Measurements from ENCODE around the gene HOXB3.
A peak's percentile ranks its signal among the peaks of the same experiment; 100 is the strongest.

The HOXB3 gene

DNA sequence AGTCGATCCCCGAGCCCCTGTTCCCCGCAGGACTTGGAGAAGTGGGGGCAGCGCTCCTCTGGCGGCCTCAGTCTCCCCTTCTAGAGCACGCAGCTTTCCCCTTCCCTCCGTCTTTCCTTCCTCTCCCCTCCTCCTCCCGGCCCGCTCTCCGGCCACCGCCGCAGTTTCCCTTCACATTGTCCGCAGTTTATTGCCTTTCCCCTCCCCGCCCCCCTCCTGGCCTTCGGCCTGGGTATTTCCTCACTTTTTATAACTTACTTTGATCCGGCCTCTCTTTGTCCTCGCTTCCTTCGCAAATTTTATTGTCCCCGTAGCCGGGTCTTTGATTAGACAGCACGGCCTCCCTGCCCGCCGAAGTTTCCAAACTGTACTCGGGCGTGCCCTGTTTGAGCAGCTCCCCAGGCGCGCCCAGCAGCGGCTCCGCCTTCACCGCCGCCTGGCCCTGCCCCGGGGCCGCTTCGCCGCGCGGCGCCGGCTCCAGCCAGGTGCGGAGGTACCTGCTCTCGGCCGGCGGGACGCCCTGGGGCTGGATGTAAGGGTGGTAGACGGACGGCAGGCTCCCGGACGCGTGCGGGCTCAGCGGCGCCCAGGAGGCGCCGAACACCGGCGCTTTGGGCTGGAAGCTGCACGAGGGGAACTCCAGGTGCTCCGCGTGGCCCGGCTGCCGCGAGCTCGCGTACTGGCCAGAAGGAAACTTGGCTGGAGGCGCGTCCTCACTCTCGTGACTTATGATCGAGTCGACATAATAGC lies 35.6 kb upstream of the HOXB3 start:
- DNase-seq = no peak

DNA sequence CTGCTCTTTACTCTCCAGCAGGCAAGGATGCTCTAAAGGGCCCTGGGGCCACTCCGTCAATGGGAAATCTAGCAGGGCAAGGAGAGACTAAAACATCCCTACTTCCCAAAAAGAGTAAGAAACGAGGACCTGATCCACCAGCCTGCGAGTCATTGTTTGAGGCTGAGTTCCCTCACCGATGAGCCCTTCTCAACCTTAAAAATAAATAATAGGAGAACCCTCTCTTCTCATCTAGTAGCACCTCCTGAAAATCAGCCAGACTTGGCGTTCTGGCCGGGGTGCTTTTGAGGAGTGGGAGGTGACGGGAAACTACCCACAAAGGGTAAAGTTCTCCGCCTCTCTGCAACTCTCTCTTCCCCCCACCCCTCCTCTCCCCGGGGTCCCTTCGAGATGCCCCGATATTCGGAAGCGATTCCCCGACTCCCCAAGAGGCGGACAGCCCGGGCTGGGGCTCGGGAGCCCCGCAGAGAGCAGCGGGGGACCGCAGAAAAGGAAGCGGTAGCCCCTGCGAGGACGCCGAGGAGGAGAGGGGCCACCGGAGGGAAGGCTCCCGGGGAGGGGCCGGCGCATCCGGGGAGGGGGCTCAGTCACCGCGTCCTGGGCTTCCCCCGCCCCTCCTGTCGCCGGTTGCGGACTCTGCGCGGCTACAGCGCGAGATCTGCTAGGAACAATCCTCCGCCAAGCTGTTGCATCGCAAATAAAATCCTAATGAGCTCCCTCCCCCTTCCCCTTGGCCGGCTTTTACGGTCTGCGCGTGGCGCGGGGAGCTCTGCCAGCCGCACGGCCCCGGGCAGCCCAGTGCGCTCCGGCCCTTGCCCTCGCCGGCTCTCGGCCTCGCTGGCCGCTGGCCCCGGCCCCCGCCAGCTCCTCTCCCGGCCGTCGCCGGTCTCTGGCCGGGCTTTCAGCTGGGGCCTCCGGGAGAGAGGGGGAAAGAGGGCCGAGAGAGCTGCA lies 34.8 kb upstream of the HOXB3 start:
- DNase-seq = no peak

DNA sequence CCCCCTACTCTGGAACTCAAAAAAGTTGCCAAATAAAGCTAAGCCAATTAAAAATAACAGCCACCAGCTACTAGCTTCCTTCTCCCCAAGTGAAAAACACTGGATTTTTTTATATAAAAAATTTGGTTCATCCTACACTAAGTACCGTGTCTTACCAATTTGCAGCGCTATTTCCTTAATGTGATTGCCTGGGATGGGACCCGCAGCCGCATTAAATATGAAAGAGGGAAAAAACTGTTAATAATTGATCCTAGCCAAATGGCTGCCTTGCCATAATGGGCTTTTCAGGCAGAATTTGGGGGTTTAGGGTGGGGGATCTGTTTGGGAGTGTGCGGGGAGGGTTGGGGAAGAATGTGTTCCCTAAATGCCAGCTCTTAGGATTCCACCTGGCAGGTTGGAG lies 34.1 kb upstream of the HOXB3 start:
- no peak for DNase-seq

DNA sequence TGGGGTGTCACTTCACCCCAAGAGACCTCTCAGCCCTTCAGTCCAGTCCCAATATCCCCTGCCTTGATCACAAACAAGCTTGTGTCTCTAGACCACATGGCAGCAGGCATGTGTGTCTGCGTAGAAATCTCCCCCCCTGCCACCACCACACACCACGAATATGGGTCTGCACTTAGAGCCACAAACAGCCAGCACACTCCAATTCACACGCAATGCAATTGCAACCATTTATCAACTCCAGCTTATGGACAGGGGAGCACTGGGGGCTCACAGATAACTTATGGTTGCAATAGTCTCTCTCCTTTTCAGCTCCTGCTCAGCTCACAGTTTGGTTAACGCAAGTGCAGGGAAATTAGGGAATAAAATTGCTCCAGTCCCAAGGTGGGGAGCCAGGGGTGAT lies 33.5 kb upstream of the HOXB3 start:
- DNase-seq = no peak

DNA sequence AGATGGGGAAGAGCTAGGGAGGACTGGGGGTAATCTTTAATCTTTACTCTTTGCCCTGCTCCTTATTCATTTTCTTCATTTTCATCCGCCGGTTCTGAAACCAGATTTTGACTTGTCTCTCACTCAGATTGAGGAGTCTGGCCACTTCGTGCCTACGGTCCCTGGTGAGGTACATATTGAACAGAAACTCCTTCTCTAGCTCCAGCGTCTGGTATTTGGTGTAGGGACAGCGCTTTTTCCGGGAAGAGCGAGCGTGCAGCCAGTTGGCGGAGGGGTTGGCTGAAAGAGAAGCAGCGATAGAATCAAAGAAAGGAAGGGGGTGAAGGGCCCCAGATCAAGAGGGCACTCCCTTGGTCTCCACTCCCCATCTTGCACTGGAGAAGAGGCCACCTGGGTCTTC lies 32.8 kb upstream of the HOXB3 start:
- DNase-seq = no peak

DNA sequence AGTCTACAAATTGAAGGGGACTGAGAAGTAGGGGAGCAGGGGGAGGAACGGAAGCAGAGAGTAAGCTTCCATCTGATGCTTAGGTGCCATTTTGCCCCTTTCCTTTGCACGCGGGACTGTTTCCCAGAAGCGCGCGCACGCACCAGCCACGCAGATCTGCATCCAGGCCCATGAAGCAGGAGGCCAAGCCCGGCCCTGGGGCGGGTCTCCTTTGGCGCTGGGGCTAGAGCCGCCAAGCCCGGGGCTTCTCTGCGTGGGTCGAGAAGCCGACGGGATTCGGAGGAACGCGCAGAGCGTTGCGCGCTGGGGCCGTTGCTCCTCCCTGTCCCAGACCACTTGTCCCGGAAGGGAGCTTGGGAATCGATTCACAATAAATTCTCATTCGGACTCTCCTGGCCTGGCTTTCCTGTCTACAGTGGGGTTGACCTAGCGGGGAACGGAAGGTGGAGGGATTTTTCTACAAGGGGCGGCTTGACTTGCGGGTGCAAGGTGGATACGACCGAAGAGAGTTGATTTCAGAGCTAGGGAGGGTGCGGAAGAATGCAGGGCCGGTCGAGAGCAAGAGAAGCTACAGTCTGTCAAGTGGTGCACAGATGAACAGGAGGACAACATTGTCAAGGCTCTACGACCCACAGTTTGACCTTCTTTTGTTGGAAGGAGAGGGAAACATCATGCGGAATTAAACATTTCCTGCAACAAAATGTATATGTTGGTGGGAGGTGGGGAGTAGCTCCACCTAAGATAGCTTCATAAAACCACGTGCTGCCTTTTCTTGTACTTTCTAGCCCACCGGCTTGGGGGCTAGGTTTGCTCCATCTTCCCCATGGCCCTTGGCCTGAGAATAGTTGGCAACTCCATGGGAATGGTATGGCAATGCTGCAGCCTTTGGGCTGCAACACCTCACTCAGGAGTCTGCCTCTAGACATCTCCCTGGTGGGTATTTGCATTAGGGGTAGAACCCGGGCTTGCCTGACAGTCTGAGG lies 31.7 kb upstream of the HOXB3 start:
- no peak for DNase-seq

DNA sequence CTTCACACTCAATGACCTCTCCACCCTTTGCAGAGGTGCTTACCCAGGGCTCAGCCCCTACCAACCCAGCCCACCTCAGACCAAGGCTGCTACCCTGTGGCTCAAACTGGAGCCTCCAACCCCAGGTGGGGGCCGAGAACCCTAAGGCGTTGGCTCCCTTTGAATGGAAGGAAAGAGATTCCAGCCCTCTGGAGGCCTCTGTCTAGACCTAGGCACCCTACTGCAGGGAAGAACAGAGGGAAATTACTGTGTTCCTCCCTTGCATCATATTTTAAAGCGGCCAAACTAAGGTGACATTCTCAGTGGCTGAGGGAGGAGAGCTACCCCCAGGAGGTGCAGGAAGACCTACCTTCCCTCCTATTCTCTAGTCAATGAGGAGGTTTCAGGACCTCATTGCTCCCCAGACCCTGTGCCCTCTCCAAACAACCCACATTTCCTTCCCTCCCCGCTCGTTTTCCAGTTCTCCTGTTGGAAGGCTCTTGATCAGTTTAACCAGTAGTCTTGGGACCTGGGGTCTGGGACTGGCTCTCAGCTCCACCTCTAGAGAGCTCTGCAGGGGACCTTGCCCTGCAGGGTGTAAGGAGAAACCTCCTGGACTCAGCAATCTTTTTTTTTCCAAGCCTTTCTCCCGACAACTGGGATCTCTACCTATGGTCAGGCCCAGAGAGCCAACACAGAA lies 30.6 kb upstream of the HOXB3 start:
- no peak for DNase-seq

DNA sequence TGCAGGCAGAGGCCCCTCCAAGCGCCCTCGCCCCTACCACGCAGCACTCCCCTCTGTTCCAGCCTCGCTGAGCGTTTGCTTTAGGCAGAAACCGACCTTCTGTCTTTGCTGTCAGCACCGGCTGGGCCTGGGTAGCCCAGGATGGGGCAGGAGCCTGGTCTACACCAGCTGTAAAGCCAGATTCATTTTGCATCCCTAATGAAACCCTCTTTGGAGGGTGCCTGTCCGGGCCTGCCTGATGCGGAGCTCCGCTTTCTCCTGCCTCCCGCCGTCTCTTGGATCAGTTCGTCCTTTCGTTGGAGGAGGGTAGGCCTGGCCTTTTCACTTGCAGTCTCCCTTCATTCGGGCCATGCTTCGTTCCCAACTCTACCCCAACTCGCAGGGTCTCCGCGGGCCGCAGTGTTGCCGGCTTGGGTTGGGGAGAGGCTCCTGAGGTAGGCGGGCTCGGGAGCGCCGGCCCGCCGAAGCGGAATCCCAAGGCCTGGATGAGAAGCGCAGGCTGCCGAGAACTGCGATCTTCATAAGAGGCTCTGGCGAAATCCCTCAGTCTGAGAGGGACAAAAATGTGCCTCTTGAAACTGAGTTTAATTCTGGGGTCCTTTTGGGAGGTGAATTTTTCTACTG lies 29.9 kb upstream of the HOXB3 start:
- DNase-seq = no peak

DNA sequence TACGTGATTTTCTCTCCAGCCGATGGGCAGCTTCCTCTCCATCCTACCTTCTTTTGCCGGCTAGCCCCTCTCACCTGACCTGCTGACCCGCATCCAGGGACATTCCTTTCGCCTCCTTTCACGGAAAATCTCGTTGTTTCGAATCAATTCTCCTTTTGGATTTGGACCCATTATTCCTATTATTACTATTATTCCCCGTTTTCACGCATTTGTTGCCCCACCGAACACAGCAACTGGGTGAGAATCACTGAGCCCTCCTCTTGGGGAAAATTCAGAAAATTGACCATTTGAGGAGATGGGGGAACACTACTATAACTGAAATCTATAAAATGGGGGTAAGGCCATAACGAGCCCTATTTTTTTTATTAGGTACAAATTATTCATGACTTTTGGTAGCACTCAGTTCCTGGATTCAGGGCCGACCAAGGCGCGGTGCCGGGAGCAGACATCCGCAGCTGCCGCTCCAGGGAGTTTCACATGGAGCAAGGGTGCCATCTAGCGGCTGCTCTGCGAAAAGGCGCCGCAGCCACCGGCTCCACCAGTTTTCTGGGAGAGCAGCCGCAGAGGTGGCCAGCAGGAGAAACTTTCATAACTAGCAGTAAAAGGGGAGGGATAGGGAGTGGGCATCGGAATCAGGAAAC lies 28.3 kb upstream of the HOXB3 start:
- peak; percentile 71 for DNase-seq

DNA sequence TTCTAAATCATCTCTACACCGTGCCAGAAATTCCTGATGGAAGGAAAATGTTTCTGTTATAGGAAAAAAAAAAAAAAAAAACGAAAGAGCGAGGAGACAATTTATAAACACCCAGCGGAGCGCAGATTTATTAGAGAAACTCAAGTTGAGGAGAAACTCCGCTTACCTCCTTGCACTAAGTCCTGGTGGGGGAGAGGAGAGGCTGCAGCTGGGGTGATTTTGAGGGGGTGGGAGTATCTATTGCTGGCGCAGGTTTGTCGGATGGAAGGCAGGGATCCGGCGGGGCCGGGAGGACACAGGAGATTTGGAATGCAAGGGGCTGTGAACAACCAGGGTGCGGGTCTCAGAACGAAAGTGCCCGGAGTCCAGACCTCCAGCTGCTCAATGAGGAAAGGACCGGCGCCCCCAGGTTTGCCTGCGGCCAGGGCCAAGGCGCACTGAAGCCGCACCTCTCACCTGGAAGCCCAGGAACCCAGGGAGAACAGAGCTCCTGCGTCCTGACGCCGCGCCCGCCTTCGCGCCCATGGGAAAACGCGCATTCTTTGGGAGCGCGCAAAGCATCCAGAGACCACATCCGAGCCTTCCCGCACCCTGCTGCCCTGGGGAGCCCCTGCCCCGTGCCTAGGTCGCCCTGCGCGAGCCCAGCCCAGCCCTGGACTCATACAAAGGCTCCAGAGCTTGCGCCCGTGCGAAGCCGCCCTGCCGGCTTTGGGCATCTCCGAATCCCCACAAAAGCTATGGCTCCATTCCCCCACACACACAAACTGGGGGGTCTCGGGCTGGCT lies 27.6 kb upstream of the HOXB3 start:
- DNase-seq = no peak

DNA sequence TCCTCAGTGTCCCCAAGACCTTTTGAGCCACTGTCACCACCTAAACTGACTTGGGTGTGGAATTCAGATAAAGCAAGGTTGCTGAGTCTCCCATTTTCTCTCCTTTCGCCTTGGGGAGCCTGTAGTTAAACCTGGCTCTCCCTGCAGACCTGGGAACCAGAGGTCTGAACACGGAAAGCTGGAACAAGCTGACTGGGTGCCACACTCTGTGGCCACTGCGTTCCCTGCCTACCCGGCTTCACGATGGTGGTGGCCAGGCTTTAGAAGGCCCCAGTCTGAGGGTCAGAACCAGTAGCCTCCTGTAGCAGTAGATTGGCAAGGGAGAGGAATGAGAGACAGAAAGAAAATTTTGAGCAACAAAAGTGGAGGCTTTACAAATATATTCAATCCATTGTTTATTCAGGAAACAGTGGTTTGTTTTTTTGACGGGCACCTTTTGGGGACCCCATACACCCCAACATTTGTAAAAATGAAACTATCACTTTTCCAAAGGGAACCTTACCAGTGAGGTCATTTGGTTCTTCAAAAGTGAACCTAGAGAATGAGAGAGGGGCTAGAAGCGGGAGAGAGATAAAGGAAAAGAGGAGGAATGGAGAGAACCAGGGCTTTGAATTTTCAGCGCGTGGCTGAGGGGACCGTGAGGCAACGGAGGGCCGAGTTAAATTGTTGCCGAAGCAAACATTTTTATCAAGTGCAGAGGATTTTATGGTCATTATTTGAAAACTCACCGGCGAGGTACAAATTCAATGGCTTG lies 26.9 kb upstream of the HOXB3 start:
- no peak for DNase-seq

DNA sequence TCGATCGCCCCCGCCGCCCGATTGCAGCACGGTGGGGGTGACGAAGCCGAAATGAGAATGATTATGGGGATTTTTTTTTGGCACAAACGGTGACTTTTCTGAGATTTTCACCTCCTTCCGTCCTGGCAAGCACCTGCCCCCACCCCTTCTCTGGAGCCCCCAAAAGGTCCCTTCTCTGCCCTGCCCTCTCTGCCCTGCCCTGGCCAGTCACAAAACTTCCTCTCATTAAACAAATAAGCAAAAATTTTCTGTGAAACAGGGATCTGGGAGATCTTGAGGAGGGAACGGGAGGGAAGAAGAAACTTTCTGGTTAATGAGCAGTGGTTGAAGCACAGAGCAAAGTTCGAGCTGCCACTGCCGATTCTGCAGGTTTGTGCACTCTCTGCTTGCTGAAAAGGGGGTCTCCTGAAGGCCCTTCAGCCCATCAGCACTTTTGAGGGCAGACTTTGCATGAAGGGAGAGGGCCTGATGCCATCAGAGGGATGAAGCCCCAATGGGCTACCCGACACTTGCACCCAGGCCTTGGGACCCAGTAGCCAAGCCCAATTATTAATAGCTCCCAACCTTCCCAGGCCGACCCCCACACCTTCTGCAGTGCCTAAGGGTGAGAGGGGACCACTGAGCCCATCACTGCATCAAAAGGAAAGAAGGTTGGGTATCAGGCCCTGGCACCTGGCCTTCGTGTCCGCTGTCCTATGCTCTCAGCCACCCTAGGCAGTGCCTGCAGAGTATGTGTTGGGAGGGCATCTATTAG lies 26.1 kb upstream of the HOXB3 start:
- DNase-seq = no peak

DNA sequence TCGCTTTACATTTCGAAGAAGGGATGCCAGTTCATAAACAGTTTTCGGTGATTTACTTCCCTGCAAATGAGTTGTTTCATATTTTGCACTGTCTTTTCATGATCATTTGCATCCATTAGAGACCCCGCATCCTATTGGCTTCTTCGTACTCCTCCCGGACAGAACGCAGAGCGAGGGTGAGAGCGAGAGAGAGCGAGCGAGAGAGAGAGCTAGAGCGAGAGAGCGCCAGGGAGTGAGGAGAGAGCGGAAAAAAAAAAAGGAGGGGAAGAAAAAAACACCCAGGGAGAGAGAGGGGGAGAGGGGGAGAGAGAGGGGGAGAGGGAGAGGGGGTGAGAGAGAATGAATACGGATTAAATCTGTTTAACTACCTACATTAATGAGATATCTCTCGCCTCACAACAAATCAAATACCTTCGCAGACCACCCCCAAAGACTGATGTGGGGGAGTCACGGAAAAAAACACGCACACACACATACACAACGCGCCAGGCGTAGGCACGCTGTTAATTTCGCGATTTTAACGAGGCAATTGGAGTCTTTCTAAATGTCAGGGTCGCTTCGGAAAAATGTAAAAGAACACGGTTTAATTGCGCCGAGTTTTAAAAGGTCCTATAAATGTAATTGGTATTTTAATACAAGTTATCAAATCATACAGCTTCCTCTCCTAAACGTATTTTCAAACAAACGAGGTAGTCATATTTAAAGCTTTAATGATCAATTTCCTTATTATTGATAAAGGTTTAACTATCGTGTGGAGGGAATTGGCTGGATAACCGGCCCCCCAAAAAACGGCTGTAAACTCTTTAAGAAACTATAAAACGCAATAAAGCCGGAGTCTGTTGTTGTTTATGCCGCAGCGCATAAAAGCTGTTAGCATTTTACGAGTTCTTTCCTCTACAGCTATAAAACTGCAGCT lies 25.3 kb upstream of the HOXB3 start, which contains the start of gene HOXB8:
HOXB8 (minus strand) TSS at position 246 of the 916 bp plus-strand sequence. CDS start 588 bp downstream, outside the sequence.
- no peak for DNase-seq

DNA sequence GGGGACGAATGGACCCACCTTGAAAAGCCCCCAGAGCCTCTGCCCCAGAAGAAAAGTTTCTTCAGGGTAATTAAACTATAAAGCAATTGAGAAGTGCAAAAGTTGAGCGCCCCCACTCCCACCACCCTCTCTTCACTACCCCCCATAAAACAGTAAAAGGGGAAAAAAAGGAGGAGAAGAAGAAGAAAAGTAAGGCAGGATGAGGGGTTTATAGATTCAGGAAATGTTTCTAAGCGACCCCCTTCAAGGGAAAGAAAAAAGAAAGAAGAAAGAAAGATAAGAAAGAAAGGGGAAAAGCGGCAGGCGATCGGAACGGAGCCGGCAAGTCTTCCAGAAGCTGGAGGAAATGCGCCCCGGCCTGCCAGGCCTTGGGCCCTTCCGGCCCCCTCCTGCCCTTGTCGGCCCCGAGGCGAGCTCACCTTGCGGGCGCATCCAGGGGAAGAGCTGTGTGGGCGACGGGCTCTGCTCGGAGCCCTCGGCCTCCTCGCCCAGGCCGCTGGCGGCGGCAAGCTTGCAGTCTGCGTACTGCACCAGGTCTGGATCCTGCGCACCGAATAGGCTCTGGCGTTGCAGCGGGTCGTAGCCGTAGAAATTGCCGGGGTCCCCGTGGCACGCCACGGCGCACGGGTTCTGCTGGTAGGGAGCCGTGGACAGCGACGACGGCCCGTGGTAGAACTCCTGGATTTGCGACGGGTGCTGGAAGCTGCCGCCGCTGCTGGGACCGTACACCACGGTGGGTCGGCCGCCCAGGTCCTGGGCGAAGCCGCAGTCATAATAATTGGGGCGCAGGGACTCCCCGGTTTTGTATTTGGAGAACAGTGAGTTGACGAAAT lies 24.0 kb upstream of the HOXB3 start:
- DNase-seq = no peak

DNA sequence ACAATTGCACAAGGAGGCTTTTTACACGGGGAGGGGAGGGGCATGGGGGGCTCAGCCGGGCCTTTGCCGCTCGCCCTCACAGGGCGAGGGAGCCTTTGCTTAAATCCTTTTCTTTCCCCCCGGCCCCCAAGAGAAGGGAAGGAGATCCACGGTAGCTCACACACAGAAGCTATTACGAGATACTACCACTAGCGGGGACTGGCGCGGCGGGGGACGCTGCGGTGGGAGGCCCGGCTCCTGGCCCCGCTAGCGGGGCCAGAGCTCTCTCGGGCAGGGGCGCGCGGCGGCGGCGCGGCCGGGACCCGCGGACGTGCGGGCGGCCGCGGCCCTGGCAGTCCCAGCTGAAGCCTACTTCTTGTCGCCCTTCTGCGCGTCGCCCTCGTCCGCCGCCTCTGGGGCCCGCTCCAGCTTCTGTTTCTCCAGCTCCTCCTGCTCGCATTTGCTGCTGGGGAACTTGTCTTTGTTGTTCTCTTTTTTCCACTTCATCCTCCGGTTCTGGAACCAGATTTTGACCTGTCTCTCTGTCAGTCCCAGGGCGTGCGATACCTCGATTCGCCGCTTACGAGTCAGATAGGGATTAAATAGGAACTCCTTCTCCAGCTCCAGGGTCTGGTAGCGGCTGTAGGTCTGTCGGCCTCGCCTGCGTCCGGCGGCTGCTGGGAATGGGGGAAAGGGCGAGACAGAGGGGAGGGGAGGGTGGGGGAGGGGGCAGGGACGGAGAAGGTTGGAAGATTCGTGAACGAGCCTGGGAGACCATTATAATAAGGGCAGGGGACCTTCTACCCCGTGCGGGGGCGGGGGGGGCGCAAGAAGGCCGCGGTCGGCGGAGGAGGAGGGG lies 23.0 kb upstream of the HOXB3 start:
- no peak for DNase-seq

DNA sequence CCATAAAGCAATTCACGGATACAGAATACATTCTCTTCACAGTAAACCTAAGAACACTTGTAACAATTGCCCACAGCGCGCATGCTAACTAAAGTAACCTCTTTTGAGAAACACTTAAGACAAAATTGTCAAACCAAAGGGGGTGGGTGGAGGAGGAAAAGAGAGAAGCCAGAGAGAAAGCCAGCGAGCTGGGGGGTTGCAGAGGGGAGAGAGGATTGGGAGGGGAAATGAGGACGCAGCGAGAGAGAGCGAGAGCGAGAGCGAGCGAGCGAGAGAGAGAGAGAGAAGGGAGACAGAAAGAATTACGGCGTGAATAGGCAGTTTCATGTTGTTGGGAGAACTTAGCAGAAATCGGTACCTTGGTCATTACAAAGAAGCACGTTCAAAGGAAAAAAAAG lies 22.4 kb upstream of the HOXB3 start:
- DNase-seq = no peak

Measured in activated effector memory CD4-positive, alpha-beta T cell treated with Interleukin-2 at 50 U/mL for 16 hours (primary cell).